Uterus (tissue), 2 donors: Measurements from ENCODE around the gene ASAP3.

Source experiments
- CTCF ChIP-seq, 4 experiments: fragments of 200-600 bp in 2 of 4; fragments of 450-650 bp in 2 of 4; sonication (generic) in 2 of 4; IDR thresholded peaks; one replicate each; pipeline ENCODE4 v1.5.1; 2016 to 2019; ENCODE audit warnings: antibody characterized with exemption in 4 of 4, mild to moderate bottlenecking in 2 of 4, moderate library complexity in 1 of 4
- POLR2A ChIP-seq, 2 donors: fragments of 450-650 bp; IDR thresholded peaks; one replicate each; pipeline ENCODE4 v1.6.1; 2016; ENCODE audit warnings: antibody characterized with exemption in 2 of 2, mild to moderate bottlenecking in 1 of 2, moderate library complexity in 1 of 2

GRCh38 chr1:23422941-23423340, 61.0 kb downstream of the ASAP3 start:
- TF ChIP-seq CTCF (IDR thresholded peaks at IDR 0.05) (no peak), POLR2A (IDR thresholded peaks at IDR 0.05) (no peak)
